Activated CD8-positive, alpha-beta T cell treated with anti-CD3 and anti-CD28 coated beads, Interleukin-2, amount 10 ng/mL, durations not matched to agents 7 days and 5 days (primary cell): Measurements from ENCODE around the gene MICAL2. TPM values are rescaled to one million over a fixed set of nuclear protein-coding genes. Genes with fewer than 3 reads are reported as not detected.

ENCODE experiments used
- ATAC-seq: fragments of 150-1000 bp; cut with Tn5 transposase; one replicate; pipeline ENCODE4 v1.10.0; 2021; ENCODE audit warnings: moderate library complexity
- CTCF ChIA-PET: fragments of 350-600 bp; sonication (Branson Sonifier 250); formaldehyde crosslinking; loops from one replicate; lab custom pipeline; 2021; ENCODE audit warnings: antibody characterized with exemption; lab: Charles Lee
- POLR2A ChIA-PET: fragments of 350-600 bp; sonication (Branson Sonifier 250); formaldehyde crosslinking; loops from one replicate; lab custom pipeline; 2021; ENCODE audit warnings: antibody characterized with exemption; lab: Charles Lee
- DNase-seq: peaks from one replicate; pipeline ENCODE4 v3.0.0-alpha.2; 2020
- H3K27ac Mint-ChIP-seq: one replicate; pipeline ENCODE4 v1.8.0; 2021; ENCODE audit warnings: mild to moderate bottlenecking, mixed read lengths
- H3K27me3 Mint-ChIP-seq: one replicate; pipeline ENCODE4 v1.8.0; 2021; ENCODE audit warnings: low read depth, mixed read lengths
- H3K36me3 Mint-ChIP-seq: one replicate; pipeline ENCODE4 v1.8.0; 2021; ENCODE audit warnings: low read depth, mixed read lengths
- H3K4me1 Mint-ChIP-seq: one replicate; pipeline ENCODE4 v1.8.0; 2021; ENCODE audit warnings: low read depth, mixed read lengths
- H3K4me3 Mint-ChIP-seq: one replicate; pipeline ENCODE4 v1.8.0; 2021; ENCODE audit warnings: mild to moderate bottlenecking, mixed read lengths
- H3K9me3 Mint-ChIP-seq: one replicate; pipeline ENCODE4 v1.8.0; 2022; ENCODE audit warnings: mixed read lengths; ENCODE audit not compliant: insufficient read depth
- total RNA-seq, 2 experiments: library from RNA; stranded (reverse); gene quantifications; one replicate each; pipeline ENCODE4 v1.2.3, GENCODE V29; 2021

Gene MICAL2
- total RNA-seq, 2 experiments from 2014 or later = 34.9 to 37.5 TPM

DNA sequence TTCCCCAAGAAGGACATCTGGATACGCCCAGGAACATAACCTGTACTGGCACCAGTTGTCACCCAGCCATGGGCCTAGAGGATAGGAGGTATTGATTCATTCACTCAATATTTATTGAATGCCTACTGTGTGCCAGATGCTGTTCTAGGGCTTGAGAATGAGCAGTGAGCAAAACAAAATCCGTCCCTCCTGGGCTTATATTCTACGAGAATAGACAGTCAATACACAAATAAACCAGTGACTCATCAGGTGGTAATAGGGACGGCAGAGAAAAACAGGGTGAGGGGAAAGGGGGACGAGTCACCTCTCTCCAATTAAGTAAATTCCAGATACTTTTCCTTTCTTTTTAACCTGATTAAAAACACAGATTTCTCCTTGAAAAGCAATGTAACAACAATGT, 103.5 kb downstream of the MICAL2 start:
- ChIA-PET POLR2A (interaction anchor here (1.8 kb wide), 1 partner anchor 10 kb away, joined by 9 read pairs; no protein-coding TSS in a partner anchor), CTCF (interaction anchor here (2.8 kb wide), 1 partner anchor 11 kb away, joined by 16 read pairs; no protein-coding TSS in a partner anchor)
- Mint-ChIP-seq H3K4me3 (no peak overlapping the region), H3K9me3 (no peaks in the 10 kb centered on the region), H3K27ac (no peak overlapping the region), H3K36me3 (peaks cover 48% of the 10 kb centered on the region), H3K4me1 (peaks cover 24% of the 10 kb centered on the region), H3K27me3 (no peaks in the 10 kb centered on the region)
- ATAC-seq = no peak
- no peak for DNase-seq

DNA sequence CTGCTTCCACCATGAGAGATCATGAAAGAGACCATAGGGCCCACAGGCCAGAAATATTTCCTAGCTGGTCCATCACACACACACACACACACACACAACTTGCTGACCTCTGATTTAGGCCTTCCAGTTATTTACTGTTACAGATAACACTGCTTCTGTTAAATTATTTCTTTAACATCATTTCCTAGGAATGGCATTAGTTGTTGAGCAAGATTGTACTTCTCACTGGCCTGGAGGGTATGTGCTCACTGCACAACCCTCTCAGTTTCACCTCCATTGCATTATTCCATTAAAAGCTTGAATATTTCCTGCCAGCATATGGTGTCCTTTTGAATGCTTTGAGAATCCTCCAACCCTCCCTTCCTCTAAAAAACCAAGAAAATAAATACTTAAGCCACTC, 104.4 kb downstream of the MICAL2 start:
- ChIA-PET POLR2A (interaction anchor here (1.1 to 1.8 kb wide), 3 partner anchors 9 to 39 kb away, joined by 4 to 9 read pairs (median 4); no protein-coding TSS in a partner anchor), CTCF (interaction anchor here (1.3 to 2.8 kb wide), 2 partner anchors 10 to 22 kb away, joined by 3 to 16 read pairs; no protein-coding TSS in a partner anchor)
- Mint-ChIP-seq H3K9me3 (no peaks in the 10 kb centered on the region), H3K36me3 (peaks cover 44% of the 10 kb centered on the region), H3K27ac (no peak overlapping the region), H3K27me3 (no peaks in the 10 kb centered on the region), H3K4me3 (no peak overlapping the region), H3K4me1 (peaks cover 24% of the 10 kb centered on the region)
- DNase-seq (no peak), ATAC-seq (no peak)

DNA sequence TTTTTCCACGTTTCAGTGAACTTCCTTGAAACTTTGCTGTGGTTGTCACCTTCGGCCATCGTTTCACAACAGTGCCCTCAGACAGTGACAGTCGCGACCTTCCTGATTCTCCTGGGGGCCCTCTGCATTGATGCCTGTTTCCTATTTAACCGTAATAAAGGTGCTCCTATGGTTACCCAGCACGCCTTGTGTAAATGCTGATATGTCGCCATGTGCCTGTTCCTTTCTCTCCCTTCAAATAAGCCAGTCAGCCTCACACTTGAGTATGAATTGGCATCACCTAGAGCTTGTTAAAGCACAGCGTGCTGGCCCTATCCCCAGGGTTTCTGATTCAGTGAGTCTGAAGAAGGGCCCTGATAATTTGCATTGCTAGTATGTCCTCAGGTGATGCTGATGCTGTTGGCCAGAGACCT, 104.8 kb downstream of the MICAL2 start:
- ChIA-PET POLR2A (interaction anchor here (1.1 to 1.8 kb wide), 3 partner anchors 9 to 39 kb away, joined by 4 to 9 read pairs (median 4); no protein-coding TSS in a partner anchor), CTCF (interaction anchor here (1.3 to 2.8 kb wide), 2 partner anchors 9 to 22 kb away, joined by 3 to 16 read pairs; no protein-coding TSS in a partner anchor)
- ATAC-seq (no peak), DNase-seq (no peak)
- H3K36me3 Mint-ChIP-seq = peaks cover 46% of the 10 kb centered on the region
- H3K4me1 Mint-ChIP-seq = peaks cover 24% of the 10 kb centered on the region
- no peaks in the 10 kb centered on the region for H3K9me3 Mint-ChIP-seq
- no peaks in the 10 kb centered on the region for H3K27me3 Mint-ChIP-seq
- no peak overlapping the region for H3K27ac Mint-ChIP-seq
- no peak overlapping the region for H3K4me3 Mint-ChIP-seq

DNA sequence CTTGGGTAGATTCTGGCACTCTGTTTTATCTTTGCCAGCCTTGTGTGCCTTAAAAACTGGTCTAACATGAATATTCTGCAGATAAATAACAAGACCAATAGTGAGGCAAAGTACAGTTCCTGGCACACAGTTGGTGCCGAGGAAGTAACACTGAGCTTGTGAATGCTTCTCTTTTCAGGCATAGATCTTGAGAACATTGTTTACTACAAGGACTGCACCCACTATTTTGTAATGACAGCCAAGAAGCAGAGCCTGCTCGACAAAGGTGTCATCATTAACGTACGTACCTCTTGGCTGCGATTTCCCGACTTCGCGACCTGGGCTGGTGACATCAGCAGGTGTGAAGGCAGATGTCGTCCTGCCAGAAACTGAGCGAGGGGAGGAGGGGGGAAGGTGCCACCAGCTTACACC, 105.7 kb downstream of the MICAL2 start:
- DNase-seq (no peak), ATAC-seq (no peak)
- peaks cover 27% of the 10 kb centered on the region for H3K4me1 Mint-ChIP-seq
- H3K4me3 Mint-ChIP-seq = no peak overlapping the region
- ChIA-PET CTCF (interaction anchor here (0.7 to 2.8 kb wide), 3 partner anchors 9 to 32 kb away, joined by 3 to 16 read pairs (median 3); no protein-coding TSS in a partner anchor), POLR2A (no interaction called here)
- peaks cover 45% of the 10 kb centered on the region for H3K36me3 Mint-ChIP-seq
- no peaks in the 10 kb centered on the region for H3K27me3 Mint-ChIP-seq
- H3K9me3 Mint-ChIP-seq = no peaks in the 10 kb centered on the region
- H3K27ac Mint-ChIP-seq = no peak overlapping the region

DNA sequence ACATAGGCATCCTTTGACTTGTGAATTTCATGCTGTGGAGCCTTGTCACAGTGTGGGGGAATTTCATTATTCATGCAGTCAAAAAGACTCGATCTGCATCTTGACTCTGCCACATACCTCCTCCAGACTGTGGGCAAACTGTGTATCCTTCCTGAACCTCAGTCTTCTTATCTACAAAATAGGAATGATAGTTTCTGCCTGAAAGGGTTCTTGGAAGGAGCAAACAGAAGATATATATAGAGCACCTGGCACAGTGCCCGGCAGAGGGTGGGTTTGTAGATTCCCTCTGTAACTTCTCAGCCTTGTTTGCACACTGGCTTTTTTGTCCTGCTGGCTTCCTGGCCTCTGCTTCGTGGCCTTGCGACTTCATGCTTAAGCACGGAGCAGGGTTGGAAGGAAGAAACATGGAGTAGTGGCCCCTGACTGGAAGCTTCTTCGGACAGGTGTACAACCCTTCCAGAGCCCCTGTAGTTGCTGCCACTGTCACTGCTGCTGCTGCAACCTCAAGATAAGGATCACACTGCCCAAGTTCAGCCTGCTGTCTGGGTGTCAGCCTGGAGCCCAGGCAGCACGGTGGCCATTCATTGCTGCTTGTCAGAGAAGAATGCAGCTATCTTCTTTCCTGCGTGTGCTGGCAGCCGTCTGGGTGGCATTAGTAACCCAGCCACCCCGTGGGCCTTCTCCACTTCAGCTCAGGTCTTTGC, 106.4 kb downstream of the MICAL2 start:
- Mint-ChIP-seq H3K36me3 (peaks cover 53% of the 10 kb centered on the region), H3K4me1 (peaks cover 34% of the 10 kb centered on the region), H3K27me3 (no peaks in the 10 kb centered on the region), H3K4me3 (no peak overlapping the region), H3K27ac (peak overlapping the region; percentile 36), H3K9me3 (no peaks in the 10 kb centered on the region)
- DNase-seq = no peak
- ChIA-PET CTCF (interaction anchor here (1.1 to 2.8 kb wide), 2 partner anchors 8 to 19 kb away, joined by 3 to 16 read pairs; no protein-coding TSS in a partner anchor), POLR2A (interaction anchor here (0.5 kb wide), 1 partner anchor 91 kb away, joined by 3 read pairs; no protein-coding TSS in a partner anchor)
- ATAC-seq = no peak

DNA sequence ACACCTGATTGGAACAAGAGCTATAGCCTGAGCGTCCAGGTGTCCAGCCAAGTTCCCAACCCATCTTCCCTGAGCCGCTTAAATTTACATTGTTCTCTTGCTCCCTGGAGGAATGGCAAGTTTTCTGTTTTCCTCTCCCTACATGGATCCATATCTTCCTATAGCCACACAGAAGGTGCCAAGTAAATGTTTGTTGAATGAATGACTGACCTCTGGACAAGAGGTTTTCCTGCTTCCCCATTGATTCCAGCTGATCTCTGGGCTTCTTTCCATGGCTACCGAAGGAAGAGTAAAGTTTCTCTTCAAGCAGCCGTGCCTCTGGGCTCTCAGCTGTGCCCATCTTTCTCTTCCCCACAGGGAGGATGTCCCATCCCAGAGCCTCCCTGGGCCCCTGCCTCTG, 107.5 kb downstream of the MICAL2 start:
- ChIA-PET CTCF (interaction anchor here (1.1 kb wide), 1 partner anchor 18 kb away, joined by 3 read pairs; no protein-coding TSS in a partner anchor), POLR2A (interaction anchor here (0.6 kb wide), 1 partner anchor 26 kb away, joined by 4 read pairs; no protein-coding TSS in a partner anchor)
- no peaks in the 10 kb centered on the region for H3K9me3 Mint-ChIP-seq
- peaks cover 44% of the 10 kb centered on the region for H3K4me1 Mint-ChIP-seq
- no peak for DNase-seq
- no peak overlapping the region for H3K4me3 Mint-ChIP-seq
- H3K27ac Mint-ChIP-seq = no peak overlapping the region
- no peak for ATAC-seq
- peaks cover 57% of the 10 kb centered on the region for H3K36me3 Mint-ChIP-seq
- no peaks in the 10 kb centered on the region for H3K27me3 Mint-ChIP-seq

DNA sequence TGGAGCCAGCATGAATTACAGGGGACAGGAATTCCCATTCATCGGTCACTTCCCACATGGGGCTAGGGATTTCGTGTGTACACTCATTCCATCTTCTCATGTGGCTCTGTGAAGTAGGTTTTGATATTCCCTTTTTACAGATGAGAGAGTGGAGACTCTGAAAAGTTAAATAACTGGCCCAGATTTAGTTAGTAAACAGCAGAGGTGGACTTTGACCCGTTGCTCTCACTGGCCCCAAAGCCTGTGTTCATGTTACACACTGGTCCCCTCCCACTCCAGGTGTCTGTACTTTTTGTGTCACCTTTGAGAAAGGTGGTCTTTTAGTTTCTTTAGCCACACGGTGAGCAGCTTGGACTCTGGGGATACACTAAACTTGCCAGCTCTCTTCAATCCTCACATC, 108.5 kb downstream of the MICAL2 start:
- ChIA-PET POLR2A (no interaction called here), CTCF (interaction anchor here (1.7 kb wide), 1 partner anchor 109 kb away, joined by 4 read pairs; no protein-coding TSS in a partner anchor)
- Mint-ChIP-seq H3K9me3 (no peaks in the 10 kb centered on the region), H3K4me1 (peaks cover 55% of the 10 kb centered on the region), H3K36me3 (peaks cover 56% of the 10 kb centered on the region), H3K27me3 (no peaks in the 10 kb centered on the region), H3K4me3 (no peak overlapping the region), H3K27ac (no peak overlapping the region)
- DNase-seq = no peak
- ATAC-seq = no peak

DNA sequence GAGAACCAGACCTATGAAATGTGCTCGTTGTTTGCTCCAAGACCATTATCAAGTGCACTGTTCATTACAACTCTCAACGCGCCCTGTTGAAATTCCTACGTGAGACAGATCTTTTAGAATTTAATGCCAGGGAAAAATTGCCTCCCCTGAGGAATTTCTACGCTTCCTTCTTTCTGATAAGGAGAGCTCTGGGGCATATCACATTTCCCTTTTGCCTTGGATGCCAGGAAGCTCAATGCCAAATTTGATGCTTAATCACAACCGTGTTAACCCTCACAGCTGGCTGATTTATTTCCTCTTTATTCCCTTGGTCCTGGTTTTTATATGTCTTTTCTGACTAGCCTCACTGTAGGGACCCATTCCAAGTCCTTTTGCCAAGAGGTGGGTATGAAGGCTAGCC, 109.4 kb downstream of the MICAL2 start:
- Mint-ChIP-seq H3K27ac (peak overlapping the region; percentile 14), H3K9me3 (no peaks in the 10 kb centered on the region), H3K36me3 (peaks cover 59% of the 10 kb centered on the region), H3K4me3 (no peak overlapping the region), H3K4me1 (peaks cover 62% of the 10 kb centered on the region), H3K27me3 (no peaks in the 10 kb centered on the region)
- ATAC-seq = no peak
- CTCF ChIA-PET = interaction anchor here (1.1 to 1.7 kb wide), 3 partner anchors 19 to 110 kb away, joined by 3 to 4 read pairs (median 3); no protein-coding TSS in a partner anchor
- POLR2A ChIA-PET = no interaction called here
- no peak for DNase-seq

DNA sequence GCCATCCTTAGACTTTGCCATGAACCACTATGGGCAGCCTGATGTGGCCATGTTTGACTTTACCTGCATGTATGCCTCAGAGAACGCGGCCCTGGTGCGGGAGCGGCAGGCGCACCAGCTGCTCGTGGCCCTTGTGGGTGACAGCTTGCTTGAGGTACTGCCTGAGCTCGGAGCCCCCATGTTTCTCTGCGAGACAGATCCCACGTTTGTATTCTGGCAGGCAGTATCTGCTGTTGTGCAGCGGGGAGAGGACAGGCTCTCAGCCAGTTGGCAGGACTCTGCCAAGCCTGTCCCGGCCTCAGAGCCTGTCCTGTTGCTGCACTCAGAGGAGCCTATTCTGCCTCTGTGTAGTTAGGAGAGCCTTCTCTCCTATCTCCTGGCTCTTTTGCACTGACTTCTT, 109.9 kb downstream of the MICAL2 start:
- Mint-ChIP-seq H3K27me3 (no peaks in the 10 kb centered on the region), H3K4me3 (no peak overlapping the region), H3K27ac (peak overlapping the region; percentile 14), H3K36me3 (peaks cover 58% of the 10 kb centered on the region), H3K4me1 (peaks cover 62% of the 10 kb centered on the region), H3K9me3 (no peaks in the 10 kb centered on the region)
- DNase-seq = no peak
- ChIA-PET CTCF (interaction anchor here (1.1 to 1.9 kb wide), 6 partner anchors 8 to 111 kb away, joined by 3 to 12 read pairs (median 4); no protein-coding TSS in a partner anchor), POLR2A (no interaction called here)
- ATAC-seq = no peak

DNA sequence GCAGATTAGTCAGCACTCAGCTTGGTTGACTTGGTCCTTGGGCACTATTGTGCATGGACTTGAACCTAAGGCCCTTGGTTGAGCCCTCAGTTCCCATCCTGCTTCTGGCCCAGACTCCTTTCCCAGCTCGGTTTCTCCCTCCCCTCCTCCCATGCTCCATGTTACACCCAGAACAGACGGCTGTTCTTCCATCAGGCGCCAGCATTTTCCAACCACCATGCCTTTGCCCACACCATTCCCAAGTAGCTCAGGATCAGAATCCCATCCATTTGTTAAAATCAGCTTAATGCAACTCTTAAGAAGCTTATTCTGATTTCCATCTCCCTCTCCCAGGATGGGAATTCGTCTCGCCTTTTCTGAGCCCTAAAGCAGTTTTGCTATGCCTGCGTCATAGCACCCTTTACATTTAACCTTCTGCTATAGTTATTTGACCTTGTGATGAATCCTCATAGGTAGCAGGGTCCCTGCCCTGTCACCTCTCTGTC, 110.7 kb downstream of the MICAL2 start:
- Mint-ChIP-seq H3K4me1 (peaks cover 60% of the 10 kb centered on the region), H3K4me3 (no peak overlapping the region), H3K27ac (peak overlapping the region; percentile 45)

DNA sequence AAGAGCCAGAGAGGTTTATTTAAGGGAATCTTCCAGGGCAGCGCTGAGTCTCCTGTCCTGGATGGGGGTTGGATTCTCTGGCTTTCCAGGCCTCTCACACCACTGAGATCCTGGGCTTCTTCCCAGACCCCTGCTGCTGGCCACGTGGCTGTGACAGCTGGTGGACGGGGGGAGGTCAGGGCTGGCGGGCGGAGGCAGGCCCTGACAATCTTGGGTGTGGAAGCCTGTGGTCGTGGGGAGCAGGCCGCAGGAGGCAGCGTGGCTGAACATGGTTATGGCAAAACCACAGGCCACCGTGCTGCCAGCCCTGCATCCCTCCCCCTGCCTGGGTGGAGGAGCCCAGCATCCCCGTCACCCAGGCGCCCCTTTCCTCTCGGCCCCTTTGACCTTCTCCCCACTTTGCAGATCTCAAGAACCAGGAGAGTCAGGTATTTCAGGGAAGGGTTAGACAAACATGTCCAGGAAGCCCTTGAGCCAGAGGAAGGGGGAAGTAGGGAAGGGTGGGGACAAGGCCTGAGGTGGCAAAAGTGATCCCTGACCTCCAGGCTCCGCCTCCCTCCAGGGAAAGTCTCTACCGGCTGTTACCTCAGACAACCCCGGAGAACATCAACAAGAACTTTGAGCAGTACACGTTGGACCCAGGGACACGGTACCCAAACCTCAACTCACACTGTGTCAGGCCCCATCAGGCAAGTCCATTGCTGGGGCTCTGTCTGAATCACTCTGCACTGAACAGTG, 111.8 kb downstream of the MICAL2 start:
- peak overlapping the region; percentile 35 for H3K27ac Mint-ChIP-seq
- POLR2A ChIA-PET = interaction anchor here (0.5 to 3.4 kb wide), 3 partner anchors 14 to 105 kb away, joined by 3 to 42 read pairs (median 21); no protein-coding TSS in a partner anchor
- no peak overlapping the region for H3K4me3 Mint-ChIP-seq
- H3K36me3 Mint-ChIP-seq = peaks cover 61% of the 10 kb centered on the region
- ATAC-seq (no peak), DNase-seq (no peak)
- H3K27me3 Mint-ChIP-seq = no peaks in the 10 kb centered on the region
- H3K9me3 Mint-ChIP-seq = no peaks in the 10 kb centered on the region
- peaks cover 51% of the 10 kb centered on the region for H3K4me1 Mint-ChIP-seq
- CTCF ChIA-PET = interaction anchor here (0.7 to 4.3 kb wide), 5 partner anchors 11 to 26 kb away, joined by 3 to 47 read pairs (median 12); no protein-coding TSS in a partner anchor

More for the DNA sequence above, 110.7 kb downstream of the MICAL2 start:
- POLR2A ChIA-PET = no interaction called here
- H3K9me3 Mint-ChIP-seq = no peaks in the 10 kb centered on the region
- ATAC-seq (no peak), DNase-seq (no peak)
- CTCF ChIA-PET = interaction anchor here (0.6 to 1.9 kb wide), 6 partner anchors 9 to 23 kb away, joined by 3 to 12 read pairs (median 4); no protein-coding TSS in a partner anchor
- peaks cover 57% of the 10 kb centered on the region for H3K36me3 Mint-ChIP-seq
- no peaks in the 10 kb centered on the region for H3K27me3 Mint-ChIP-seq
